NB4 (cell line): Measurements from ENCODE around the gene CTNNA3.

Experiments used
- MYC ChIP-seq: IDR thresholded peaks from 2 replicates; pipeline ENCODE4 v1.6.1; 2011; ENCODE audit warnings: low read depth, low read length
- POLR2A ChIP-seq: IDR thresholded peaks from 2 replicates; pipeline ENCODE4 v1.6.1; 2011; ENCODE audit warnings: mild to moderate bottlenecking; ENCODE audit not compliant: insufficient read length; ENCODE audit errors: extremely low read depth
- TF ChIP-seq, protein P1 (sequence below): IDR thresholded peaks from one replicate; pipeline ENCODE4 v1.5.1; 2012; ENCODE audit warnings: low read depth, low read length
- TF ChIP-seq, protein P2 (sequence below): IDR thresholded peaks from 2 replicates; pipeline ENCODE4 v1.6.1; 2011; ENCODE audit warnings: low read depth, low read length

DNA sequence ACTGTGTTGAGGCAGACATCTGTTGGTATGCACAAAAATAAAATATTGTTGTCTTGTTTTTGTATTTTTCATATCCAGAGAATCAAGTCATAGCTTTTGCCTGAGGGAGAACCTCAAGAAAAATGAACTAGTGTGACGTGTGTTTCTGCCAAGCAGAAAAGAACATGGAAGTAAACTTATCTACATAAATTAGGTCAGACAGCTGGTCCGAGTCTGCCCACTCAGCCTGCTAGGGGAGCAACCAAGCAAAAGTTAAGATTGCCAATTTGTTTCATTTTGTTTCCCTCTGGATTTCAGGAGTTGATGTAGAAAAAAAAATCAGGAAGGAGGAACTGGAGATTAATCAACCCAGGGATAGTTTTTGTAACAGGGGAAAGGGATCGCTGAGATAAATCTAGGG lies 1342.6 kb downstream of the CTNNA3 start:
- TF ChIP-seq, protein P1, sequence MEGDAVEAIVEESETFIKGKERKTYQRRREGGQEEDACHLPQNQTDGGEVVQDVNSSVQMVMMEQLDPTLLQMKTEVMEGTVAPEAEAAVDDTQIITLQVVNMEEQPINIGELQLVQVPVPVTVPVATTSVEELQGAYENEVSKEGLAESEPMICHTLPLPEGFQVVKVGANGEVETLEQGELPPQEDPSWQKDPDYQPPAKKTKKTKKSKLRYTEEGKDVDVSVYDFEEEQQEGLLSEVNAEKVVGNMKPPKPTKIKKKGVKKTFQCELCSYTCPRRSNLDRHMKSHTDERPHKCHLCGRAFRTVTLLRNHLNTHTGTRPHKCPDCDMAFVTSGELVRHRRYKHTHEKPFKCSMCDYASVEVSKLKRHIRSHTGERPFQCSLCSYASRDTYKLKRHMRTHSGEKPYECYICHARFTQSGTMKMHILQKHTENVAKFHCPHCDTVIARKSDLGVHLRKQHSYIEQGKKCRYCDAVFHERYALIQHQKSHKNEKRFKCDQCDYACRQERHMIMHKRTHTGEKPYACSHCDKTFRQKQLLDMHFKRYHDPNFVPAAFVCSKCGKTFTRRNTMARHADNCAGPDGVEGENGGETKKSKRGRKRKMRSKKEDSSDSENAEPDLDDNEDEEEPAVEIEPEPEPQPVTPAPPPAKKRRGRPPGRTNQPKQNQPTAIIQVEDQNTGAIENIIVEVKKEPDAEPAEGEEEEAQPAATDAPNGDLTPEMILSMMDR: no peak
- TF ChIP-seq POLR2A (no peak), MYC (no peak)
- TF ChIP-seq, protein P2, sequence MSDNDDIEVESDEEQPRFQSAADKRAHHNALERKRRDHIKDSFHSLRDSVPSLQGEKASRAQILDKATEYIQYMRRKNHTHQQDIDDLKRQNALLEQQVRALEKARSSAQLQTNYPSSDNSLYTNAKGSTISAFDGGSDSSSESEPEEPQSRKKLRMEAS: no peak
